HG03025 (cell line): ENCODE data around the gene STING1.

ENCODE experiments used
- ATAC-seq: cut with Tn5 transposase; IDR thresholded peaks from one replicate; pipeline ENCODE4 v1.9.1; 2021; ENCODE audit warnings: mild to moderate bottlenecking, moderate library complexity; ENCODE audit not compliant: unreplicated experiment, low FRiP score

STING1 gene

GRCh38 chr5:139472386-139473030, 10.1 kb downstream of the STING1 start:
- ATAC-seq, result no peak

DNA sequence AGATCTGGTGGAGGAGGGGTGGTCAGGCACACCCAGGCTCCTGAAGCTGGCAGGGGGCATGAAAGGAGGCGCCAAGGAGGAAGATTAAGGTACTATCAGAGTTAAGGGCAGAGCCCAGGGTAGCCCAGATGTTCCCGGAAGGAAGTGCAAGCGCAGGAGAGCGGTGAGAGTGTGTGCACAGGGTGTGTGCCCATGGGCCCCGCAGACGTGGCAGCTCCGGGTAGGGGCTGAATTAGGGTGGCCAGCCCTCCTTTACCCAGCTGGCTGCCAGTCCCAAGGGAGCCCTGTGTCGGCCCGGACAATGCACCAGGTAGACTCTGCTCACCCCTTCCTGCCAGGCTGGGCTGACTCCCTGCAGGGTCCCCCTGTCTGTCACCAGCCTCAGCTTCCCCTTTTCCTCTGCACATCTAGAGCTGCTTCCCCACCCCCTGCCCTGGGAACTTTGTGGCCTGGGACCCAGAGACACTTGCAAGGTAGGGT, 11.7 kb downstream of the STING1 start, which contains the start of gene SMIM33:
SMIM33 (plus strand) TSS at position 184 of the 480 bp plus-strand sequence; CDS start at position 302, 118 bp downstream.
- ATAC-seq, result no peak

DNA sequence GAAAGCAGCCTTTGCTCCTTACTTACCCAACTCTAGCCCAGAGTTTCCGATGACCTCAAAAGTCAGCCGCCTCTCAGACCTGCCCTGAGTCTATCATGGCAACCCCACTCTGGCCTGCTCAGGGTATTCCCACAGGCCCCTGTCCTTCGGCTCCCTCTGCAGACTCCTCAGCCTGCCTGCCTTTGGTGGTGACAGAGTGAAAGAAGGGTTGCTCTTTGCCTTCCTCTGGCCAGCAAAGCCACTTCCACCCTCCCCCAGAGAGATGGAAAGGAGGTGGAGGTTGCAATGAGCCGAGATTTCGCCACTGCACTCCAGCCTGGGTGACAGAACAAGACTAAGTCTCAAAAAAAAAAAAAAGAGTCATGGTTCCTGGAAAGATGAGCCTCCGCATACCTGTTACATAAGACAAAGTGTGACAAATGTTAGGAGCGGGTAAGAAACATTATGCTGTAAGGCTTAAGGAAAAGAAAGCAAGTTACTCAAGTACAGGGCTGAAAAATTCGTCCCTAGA, 14.1 kb downstream of the STING1 start:
- no peak for ATAC-seq

GRCh38 chr5:139462586-139463276, 19.8 kb downstream of the STING1 start, which contains the start of gene ECSCR:
Gene ECSCR (minus strand): TSS chr5:139462743. CDS start chr5:139462670, 73 bp downstream.
- no peak for ATAC-seq

GRCh38 chr5:139461698-139462097, 20.9 kb downstream of the STING1 start:
- ATAC-seq, result no peak

DNA sequence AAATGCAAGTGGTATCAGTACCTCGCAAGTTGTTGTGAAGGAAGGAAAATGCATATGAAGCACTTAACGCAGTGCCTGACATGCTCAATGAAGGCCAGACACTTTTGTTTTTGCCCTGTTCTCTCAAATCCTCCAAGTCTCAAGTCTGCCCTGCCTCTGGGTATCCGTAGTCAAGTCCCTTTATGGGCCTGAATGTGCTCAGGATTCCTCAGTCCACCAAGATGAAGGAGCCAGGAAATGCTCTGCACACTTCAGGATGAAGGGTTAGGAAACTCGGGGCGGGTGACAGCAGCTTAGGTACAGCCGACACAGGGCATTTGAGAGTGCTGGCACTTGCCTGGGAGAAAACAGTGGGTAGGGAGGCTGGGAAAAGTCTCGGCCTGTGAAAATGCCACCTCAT, 21.4 kb downstream of the STING1 start:
- ATAC-seq, result no peak

DNA sequence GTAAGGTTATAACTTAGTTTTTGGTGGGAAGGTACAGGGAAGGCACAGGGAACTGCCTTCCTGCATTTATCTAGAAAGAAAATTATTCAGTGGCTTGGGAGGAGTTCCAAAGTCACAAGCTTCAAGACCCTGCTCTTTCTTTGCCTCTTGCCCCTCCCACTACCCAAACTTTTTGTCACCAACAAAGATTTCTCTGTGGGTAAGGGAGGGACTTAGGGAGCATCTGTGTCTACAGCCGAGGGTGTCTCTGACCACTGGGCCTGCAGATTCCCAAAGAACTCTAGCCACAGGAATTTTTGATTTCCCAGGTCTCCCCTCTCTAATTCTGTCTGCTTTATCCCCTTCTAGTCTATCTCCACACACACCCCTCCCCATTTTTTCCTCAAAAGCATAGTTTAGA, 22.1 kb downstream of the STING1 start:
- no peak for ATAC-seq

DNA sequence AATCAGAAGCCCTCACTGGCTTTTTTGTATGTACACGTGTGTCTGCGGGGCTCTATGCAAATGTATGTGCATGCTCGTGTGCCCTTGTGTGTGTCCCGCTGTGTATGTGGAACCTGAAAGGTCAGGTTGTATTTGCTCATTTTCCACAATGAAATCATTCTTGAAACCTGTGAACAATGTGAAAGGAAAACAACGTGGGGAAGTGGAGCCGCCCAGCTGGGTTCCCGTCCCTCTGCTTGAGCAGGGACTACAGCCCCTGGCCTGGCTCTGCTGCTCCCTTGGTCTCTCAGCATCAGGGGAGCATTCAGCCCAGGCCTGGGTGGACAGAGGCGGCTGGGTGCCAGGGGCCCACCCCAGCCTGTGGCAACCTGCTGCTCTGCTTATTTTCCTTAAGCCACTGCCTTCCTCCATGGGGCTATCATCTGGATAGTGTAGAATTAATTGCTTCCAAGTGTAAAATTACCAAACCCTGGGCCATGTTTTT, 23.1 kb downstream of the STING1 start:
- no peak for ATAC-seq

- ATAC-seq, result peak; percentile 45
Observed at GRCh38 chr5:139458580-139459407, 23.8 kb downstream of the STING1 start.

- ATAC-seq, result no peak
Observed at GRCh38 chr5:139457653-139458306, 24.8 kb downstream of the STING1 start.

- no peak for ATAC-seq
Observed at GRCh38 chr5:139457241-139457640, 25.3 kb downstream of the STING1 start.

GRCh38 chr5:139456776-139457175, 25.8 kb downstream of the STING1 start:
- no peak for ATAC-seq

DNA sequence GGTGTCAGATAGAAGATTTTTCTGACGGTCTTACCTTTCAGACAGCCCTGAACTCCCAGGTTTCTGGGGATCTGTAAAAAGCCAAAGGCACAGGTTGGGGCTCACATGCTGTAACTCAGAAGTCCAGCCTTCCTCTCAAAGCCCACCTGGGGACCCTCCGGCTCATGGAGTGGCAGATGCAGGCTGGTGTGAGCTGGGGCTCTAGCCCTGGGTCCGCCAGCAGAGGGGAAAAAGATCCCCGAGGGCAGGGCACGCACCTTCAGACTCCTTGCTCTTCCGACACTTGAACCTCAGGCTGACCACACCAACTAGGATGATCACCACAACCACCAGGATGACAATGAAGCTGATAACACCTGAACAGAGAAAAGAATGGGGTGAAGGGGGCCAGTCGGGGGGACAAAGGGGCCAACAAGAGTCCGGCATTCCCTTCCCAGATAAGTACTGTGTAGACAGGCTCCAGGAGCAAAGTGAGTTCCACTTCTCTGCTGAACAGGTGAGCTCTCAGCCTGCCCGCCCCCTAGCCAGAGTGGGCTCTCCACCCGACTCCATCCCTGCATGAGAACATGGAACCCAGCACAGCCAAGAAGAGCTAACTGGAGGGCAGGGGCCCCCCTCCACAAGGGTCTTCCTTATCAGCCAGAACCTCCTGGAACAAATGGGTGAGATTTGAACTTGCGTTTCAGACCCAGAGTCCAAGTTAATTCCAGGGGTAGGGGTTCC, 27.8 kb downstream of the STING1 start:
- no peak for ATAC-seq

DNA sequence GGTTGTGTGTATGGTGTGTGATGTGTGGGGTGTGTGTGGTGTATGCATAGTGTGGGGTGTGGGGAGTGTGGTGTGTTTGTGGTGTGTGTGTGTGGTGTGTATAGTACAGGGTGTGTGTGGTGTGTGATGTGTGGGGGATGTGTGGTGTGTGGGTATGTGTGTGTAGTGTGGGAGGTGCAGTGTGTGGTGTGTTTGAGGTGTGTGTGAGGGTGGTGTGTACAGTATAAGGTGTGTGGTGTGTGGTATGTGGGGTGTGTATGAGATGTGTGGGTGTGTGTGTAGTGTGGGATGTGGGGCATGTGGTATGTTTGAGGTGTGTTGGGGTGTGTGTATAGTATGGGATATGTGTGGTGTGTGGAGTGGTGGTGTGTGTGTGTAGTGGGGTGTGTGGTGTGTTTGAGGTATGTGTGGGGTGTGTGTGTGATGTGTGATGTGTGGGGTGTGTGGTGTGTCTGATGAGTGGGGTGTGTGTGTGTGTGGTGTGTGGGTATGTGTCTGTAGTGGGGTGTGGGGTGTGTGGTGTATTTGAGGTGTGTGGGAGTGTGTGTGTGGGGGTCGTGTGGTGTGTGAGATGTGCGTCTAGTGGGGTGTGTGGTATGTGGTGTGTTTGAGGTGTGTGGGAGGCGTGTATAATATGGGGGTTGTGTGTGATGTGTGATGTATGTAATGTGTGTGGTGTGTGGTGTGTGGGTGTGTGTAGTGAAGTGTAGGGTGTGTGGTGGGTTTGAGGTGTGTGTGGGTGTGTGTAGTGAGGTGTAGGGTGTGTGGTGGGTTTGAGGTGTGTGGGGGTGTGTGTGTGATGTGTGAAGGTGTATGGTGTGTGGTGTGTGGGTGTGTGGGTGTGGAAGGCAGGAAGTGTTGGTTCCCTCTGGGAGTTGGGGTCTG, 28.6 kb downstream of the STING1 start:
- ATAC-seq, result no peak

GRCh38 chr5:139451878-139452660, 30.5 kb downstream of the STING1 start:
- no peak for ATAC-seq

DNA sequence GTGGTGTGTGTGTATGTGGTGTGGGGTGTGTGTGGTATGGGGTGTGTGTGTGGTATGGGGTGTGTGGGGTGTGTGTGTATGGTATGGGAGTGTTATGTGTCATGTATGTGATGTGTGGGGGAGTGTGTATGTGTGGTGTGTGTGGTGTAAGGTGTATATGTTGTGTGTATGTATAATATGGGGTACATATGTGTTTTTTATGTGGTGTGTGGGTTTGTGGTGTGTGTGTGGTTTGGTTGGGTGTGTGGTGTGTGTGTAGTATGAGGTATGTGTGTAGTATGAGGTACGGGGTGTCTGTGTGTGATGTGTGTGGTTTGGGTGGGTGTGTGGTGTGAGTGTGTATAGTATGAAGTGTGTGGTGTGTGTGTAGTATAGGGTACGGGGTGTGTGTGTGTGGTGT, 31.4 kb downstream of the STING1 start:
- no peak for ATAC-seq

DNA sequence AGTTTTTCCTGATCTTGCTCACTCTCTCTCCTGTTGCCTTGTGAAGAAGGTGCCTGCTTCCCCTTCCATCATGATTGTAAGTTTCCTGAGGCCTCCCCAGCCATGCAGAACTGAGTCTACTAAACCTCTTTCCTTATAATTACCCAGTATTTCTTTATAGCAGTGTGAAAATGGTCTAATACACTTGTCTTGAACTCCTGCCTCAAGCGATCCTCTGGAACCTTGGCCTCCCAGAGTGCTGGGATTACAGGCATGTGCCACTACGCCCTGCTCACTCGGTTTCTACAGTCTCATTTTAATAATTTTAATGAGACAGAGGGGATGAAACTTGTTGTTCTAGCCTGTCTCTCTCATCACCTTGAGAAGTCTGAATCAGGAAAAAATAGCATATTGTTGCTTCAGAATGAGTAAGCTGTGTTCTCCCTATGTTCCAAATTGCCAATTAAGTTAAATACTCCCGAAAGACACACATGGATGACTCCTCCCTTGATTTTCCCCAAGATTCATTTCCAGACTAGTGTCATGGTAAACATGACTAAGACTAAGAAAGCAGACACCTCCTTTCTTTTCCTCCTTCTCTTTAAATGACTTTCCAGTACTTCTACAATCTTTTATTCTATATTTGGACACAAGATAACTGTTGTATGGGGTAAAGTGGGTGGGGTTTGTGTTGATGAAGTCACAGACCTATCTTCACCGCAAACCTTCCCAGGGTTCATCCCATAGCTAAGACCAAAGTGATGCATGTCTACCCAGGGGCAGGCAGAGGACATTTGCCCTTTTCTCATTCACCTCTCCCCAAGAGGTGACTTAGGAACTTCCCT, 35.4 kb downstream of the STING1 start:
- ATAC-seq, result no peak
